ENCODE results near the gene EPS8L1. TPM values are rescaled to one million over a fixed set of nuclear protein-coding genes. Genes with fewer than 3 reads are reported as not detected.

Gene EPS8L1
- total RNA-seq, 4 donors from 2014 or later, result 28.7 to 115 (median 49.1) TPM

DNA sequence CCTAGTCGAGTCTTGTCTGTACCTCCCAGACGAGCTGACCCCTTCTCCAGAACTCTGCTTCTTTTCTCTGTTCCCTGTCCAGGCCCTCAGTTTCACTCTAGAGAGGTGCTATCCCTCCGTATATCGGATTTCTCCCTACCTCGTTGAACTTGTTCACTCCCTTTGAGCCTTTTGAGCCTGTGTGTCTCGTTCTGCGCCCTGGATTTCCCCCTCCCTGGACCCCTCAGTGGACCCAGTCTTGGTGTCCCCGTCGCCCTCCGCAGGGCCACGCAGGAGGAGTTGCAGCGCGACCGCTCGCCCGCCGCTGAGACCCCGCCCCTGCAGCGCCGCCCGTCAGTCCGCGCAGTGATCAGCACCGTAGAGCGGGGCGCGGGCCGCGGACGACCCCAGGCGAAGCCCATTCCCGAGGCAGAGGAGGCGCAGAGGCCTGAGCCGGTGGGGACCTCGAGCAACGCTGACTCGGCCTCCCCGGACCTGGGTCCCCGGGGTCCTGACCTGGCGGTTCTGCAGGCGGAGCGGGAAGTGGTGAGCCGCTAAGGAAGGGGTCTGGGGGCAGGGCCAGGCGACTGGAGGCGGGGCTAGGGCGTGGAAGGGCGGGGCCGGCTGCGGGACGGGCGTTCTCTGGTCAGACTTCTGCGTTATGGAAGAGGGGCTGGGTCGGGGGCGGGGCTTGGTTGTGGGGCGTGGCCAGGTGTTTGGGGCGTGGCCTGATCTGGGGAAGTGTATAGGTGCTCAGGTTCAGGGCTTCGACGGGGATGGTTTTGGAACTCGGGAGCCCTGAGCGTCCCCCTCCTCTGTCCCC is 5.5 kb downstream of the EPS8L1 start:
- Histone ChIP-seq H3K27ac (peak overlapping the region; percentile 77 to 86 (median 81)), H3K4me3 (peak overlapping the region; percentile 6 to 60 (median 51)), H3K4me1 (peaks cover 5 to 32% (median 23%) of the 10 kb centered on the region in 4 donors), H3K27me3 (peaks cover 70% of the 10 kb centered on the region), H3K9me3 (no peaks in the 10 kb centered on the region), H3K36me3 (no peaks in the 10 kb centered on the region)
- DNase-seq, result peak; percentile 93
- TF ChIP-seq, protein P1, sequence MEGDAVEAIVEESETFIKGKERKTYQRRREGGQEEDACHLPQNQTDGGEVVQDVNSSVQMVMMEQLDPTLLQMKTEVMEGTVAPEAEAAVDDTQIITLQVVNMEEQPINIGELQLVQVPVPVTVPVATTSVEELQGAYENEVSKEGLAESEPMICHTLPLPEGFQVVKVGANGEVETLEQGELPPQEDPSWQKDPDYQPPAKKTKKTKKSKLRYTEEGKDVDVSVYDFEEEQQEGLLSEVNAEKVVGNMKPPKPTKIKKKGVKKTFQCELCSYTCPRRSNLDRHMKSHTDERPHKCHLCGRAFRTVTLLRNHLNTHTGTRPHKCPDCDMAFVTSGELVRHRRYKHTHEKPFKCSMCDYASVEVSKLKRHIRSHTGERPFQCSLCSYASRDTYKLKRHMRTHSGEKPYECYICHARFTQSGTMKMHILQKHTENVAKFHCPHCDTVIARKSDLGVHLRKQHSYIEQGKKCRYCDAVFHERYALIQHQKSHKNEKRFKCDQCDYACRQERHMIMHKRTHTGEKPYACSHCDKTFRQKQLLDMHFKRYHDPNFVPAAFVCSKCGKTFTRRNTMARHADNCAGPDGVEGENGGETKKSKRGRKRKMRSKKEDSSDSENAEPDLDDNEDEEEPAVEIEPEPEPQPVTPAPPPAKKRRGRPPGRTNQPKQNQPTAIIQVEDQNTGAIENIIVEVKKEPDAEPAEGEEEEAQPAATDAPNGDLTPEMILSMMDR (IDR thresholded peaks at IDR 0.05), result no peak
- peak; percentile 57 for TF ChIP-seq POLR2A (IDR thresholded peaks at IDR 0.05)
- peak; percentile 58 to 76 (median 66) for TF ChIP-seq POLR2AphosphoS5 (IDR thresholded peaks at IDR 0.05)
- no peak for TF ChIP-seq EP300 (IDR thresholded peaks at IDR 0.05; ENCODE audit: low read depth)
- 2% methylated on average over 10 to 51 of the region's 60 CpGs for WGBS, 2 donors (ENCODE audit: low coverage in 1 of 2)
- in situ Hi-C loops (cut with MboI; ENCODE audit: low pct_ligation_motif_present in 1 of 4, low pct_unique_long_range_greater_than_20kb in 1 of 4, low sequenced_read_pairs in 3 of 4) (no loop called here), intact Hi-C loops (cut with DNase I; ENCODE audit: low total_unique reads) (no loop called here)

DNA sequence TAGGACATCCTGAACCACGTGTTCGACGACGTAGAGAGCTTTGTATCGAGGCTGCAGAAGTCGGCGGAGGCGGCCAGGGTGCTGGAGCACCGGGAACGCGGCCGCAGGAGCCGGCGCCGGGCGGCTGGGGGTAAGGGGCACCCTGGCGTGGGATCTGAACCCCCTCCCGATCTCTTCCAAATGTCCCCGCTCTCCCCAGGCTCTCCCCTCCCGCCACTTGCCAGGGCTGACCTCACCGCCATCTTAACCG is 6.0 kb downstream of the EPS8L1 start:
- in situ Hi-C loops (cut with MboI; ENCODE audit: low pct_ligation_motif_present in 1 of 4, low pct_unique_long_range_greater_than_20kb in 1 of 4, low sequenced_read_pairs in 3 of 4) (no loop called here), intact Hi-C loops (cut with DNase I; ENCODE audit: low total_unique reads) (no loop called here)
- no peaks in the 10 kb centered on the region for H3K36me3 ChIP-seq
- no peaks in the 10 kb centered on the region for H3K9me3 ChIP-seq
- 32% methylated on average over 18 of the region's 22 CpGs; no CpG with 5 or more reads in 1 of the 2 donors for WGBS, 2 donors (ENCODE audit: low coverage in 1 of 2)
- H3K27me3 ChIP-seq, result peaks cover 75% of the 10 kb centered on the region
- TF ChIP-seq POLR2AphosphoS5 (IDR thresholded peaks at IDR 0.05), result no peak
- TF ChIP-seq, protein P1 (IDR thresholded peaks at IDR 0.05), result no peak
- no peak for TF ChIP-seq EP300 (IDR thresholded peaks at IDR 0.05; ENCODE audit: low read depth)
- TF ChIP-seq POLR2A (IDR thresholded peaks at IDR 0.05), result no peak
- peaks cover 5 to 37% (median 28%) of the 10 kb centered on the region in 4 donors for H3K4me1 ChIP-seq
- no peak overlapping the region for H3K27ac ChIP-seq
- no peak for DNase-seq
- H3K4me3 ChIP-seq, result peak overlapping the region in 2 of 4 donors; percentile 54 to 60

DNA sequence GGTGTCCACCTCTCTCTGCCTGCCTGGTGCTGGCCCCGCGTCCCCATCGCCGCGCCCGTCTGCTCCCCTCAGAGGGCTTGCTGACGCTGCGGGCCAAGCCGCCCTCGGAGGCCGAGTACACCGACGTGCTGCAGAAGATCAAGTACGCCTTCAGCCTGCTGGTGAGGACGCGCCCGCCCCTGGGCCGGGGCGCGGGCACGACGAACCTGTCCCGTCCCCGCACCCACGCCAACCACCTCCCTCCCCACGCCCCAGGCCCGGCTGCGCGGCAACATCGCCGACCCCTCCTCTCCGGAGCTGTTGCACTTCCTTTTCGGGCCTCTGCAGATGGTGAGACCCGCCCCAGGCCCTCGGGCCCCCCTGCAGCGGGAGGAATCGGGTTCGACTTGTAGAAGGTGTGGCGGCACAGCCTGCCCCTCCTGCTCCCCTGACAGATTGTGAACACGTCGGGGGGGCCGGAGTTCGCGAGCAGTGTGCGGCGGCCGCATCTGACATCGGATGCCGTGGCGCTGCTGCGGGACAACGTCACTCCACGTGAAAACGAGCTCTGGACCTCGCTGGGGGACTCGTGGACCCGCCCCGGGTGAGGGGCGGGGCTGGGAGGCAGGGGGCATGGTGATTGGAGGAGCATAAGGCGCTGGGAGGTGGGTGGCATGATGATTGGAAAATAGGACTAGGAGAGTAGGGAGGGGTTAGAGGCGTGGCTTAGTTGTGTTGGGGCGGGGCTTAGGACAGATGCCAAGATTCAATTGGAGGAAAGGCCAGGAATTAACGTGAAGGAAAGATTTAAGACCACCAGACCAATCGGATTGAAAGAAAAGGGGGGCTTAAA is 6.6 kb downstream of the EPS8L1 start:
- intact Hi-C loops (cut with DNase I; ENCODE audit: low total_unique reads) (no loop called here), in situ Hi-C loops (cut with MboI; ENCODE audit: low pct_ligation_motif_present in 1 of 4, low pct_unique_long_range_greater_than_20kb in 1 of 4, low sequenced_read_pairs in 3 of 4) (no loop called here)
- Histone ChIP-seq H3K27ac (no peak overlapping the region), H3K27me3 (peaks cover 77% of the 10 kb centered on the region), H3K4me1 (peaks cover 6 to 43% (median 34%) of the 10 kb centered on the region in 4 donors), H3K4me3 (peak overlapping the region in 2 of 4 donors; percentile 54 to 60), H3K9me3 (no peaks in the 10 kb centered on the region), H3K36me3 (no peaks in the 10 kb centered on the region)
- no peak for DNase-seq
- TF ChIP-seq, protein P1 (IDR thresholded peaks at IDR 0.05), result no peak
- TF ChIP-seq POLR2AphosphoS5 (IDR thresholded peaks at IDR 0.05) (no peak), EP300 (IDR thresholded peaks at IDR 0.05; ENCODE audit: low read depth) (no peak), POLR2A (IDR thresholded peaks at IDR 0.05) (no peak)
- WGBS, 2 donors (ENCODE audit: low coverage in 1 of 2), result 31 to 48% methylated on average over 11 to 58 of the region's 64 CpGs
